Suprapubic skin (tissue), 4 donors: ENCODE measurements around the gene NLRP10. TPM values are rescaled to one million over a fixed set of nuclear protein-coding genes. Genes with fewer than 3 reads are reported as not detected.

Experiments
- DNase-seq, 2 donors: peaks; one replicate each; pipeline ENCODE4 v3.0.0-alpha.2; 2019; ENCODE audit warnings: low spot score in 2 of 2
- H3K27ac ChIP-seq: fragments of 200-600 bp; sonication (generic); one replicate; pipeline ENCODE4 v1.5.1; 2019
- H3K27me3 ChIP-seq: fragments of 200-600 bp; sonication (generic); one replicate; pipeline ENCODE4 v1.5.1; 2019
- H3K36me3 ChIP-seq: fragments of 200-600 bp; sonication (generic); one replicate; pipeline ENCODE4 v1.5.1; 2019
- H3K4me1 ChIP-seq: fragments of 200-600 bp; sonication (generic); one replicate; pipeline ENCODE4 v1.5.1; 2019
- H3K4me3 ChIP-seq: fragments of 200-600 bp; sonication (generic); one replicate; pipeline ENCODE4 v1.5.1; 2019; ENCODE audit warnings: mild to moderate bottlenecking
- H3K9me3 ChIP-seq: fragments of 200-600 bp; sonication (generic); one replicate; pipeline ENCODE4 v1.5.1; 2019
- EP300 ChIP-seq: sonication (generic); formaldehyde crosslinking; IDR thresholded peaks from one replicate; pipeline ENCODE4 v1.6.1; 2017; ENCODE audit warnings: antibody characterized with exemption
- POLR2A ChIP-seq, 2 donors: fragments of 450-650 bp; IDR thresholded peaks; one replicate each; pipeline ENCODE4 v1.6.1; 2017; ENCODE audit warnings: antibody characterized with exemption in 2 of 2, mild to moderate bottlenecking in 2 of 2, moderate library complexity in 2 of 2
- POLR2AphosphoS5 ChIP-seq, 3 donors: sonication (generic); formaldehyde crosslinking; IDR thresholded peaks; one replicate each; pipeline ENCODE4 v1.6.1; 2017; ENCODE audit warnings: antibody characterized with exemption in 3 of 3
- WGBS: methylation state at CpG from one replicate; pipeline ENCODE4 v1.1.5; 2018; 5-methylcytosine and 5-hydroxymethylcytosine counted together
- total RNA-seq, 4 donors: library from RNA; depleted of rRNA; stranded (reverse); fragments of >200 nt; gene quantifications; one replicate each; pipeline ENCODE4 v1.1.0, GENCODE V29; 2016
- TF ChIP-seq, protein P1 (sequence below), 2 donors: fragments of 200-600 bp in 1 of 2; fragments of 450-650 bp in 1 of 2; sonication (generic) in 1 of 2; IDR thresholded peaks; one replicate each; pipeline ENCODE4 v1.5.1; 2016 to 2019; ENCODE audit warnings: antibody characterized with exemption in 2 of 2, mild to moderate bottlenecking in 1 of 2, moderate library complexity in 1 of 2

Gene NLRP10
- total RNA-seq, 4 donors from 2014 or later, result 12.9 to 68.0 (median 42.4) TPM

DNA sequence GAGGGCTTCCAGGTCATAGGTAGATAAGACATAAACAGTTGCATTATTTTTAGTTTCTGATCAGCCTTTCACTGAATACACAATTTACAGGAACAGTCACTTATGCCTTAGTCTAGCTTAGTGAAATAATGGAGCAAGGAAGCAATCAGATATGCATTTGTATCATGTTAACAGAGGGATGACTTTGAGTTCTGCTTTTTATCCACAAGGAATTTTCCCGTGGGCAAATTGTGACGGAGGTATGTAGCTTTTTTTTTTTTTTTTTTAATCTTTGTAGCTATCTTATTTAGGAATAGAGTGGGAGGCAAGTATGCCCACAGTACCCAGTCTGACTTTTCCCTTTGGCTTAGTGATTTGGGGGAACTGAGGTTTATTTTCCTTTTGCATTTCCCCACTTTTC, 3.4 kb upstream of the NLRP10 start:
- no peaks in the 10 kb centered on the region for H3K27me3 ChIP-seq
- WGBS, result 31% methylated on average over 2 of the region's 2 CpGs
- no peaks in the 10 kb centered on the region for H3K4me1 ChIP-seq
- H3K9me3 ChIP-seq, result no peaks in the 10 kb centered on the region
- no peak for DNase-seq
- no peaks in the 10 kb centered on the region for H3K36me3 ChIP-seq
- no peak overlapping the region for H3K4me3 ChIP-seq
- no peak overlapping the region for H3K27ac ChIP-seq
- TF ChIP-seq, protein P1, sequence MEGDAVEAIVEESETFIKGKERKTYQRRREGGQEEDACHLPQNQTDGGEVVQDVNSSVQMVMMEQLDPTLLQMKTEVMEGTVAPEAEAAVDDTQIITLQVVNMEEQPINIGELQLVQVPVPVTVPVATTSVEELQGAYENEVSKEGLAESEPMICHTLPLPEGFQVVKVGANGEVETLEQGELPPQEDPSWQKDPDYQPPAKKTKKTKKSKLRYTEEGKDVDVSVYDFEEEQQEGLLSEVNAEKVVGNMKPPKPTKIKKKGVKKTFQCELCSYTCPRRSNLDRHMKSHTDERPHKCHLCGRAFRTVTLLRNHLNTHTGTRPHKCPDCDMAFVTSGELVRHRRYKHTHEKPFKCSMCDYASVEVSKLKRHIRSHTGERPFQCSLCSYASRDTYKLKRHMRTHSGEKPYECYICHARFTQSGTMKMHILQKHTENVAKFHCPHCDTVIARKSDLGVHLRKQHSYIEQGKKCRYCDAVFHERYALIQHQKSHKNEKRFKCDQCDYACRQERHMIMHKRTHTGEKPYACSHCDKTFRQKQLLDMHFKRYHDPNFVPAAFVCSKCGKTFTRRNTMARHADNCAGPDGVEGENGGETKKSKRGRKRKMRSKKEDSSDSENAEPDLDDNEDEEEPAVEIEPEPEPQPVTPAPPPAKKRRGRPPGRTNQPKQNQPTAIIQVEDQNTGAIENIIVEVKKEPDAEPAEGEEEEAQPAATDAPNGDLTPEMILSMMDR (IDR thresholded peaks at IDR 0.05), result no peak
- no peak for TF ChIP-seq POLR2AphosphoS5 (IDR thresholded peaks at IDR 0.05)
- no peak for TF ChIP-seq EP300

DNA sequence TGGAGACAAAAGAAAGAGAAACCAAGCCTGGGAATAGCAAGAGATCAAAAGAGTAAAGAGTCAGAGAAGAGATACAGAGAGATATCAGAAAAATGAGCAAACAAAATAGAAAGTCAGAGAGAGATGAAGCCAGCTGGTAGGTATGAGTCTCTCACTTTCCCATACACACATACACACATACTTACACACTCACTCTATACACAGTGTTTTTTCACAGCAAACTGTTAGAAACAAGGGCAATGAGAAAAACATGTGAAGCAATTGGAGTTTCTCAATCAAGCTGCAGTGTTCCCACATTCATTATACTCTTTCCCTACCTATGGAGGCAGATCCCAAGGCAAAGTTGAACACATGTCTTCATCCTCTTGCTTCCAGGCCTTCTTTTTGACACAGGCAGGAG, 2.6 kb upstream of the NLRP10 start:
- Histone ChIP-seq H3K4me1 (no peaks in the 10 kb centered on the region), H3K27ac (no peak overlapping the region)
- no peak for DNase-seq

DNA sequence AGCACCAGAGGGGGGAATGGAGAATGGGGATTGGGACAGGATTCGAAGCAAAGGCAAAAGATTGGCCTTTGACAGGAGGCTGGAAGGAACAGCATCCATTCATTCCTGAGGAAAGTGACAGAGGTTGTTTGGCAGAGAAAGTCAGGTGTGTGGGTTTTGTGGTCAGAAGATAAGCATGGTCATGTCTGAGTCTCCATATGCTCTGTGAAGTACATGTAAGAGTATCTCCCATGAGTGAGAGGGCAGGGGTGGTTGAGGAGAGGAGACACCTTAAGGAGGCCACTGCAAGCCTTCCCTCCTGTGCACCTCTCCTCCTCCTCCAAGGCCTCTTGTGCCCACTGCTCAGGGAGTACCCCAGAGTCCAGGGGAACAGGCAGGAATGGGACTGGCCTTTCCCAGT, 1.9 kb upstream of the NLRP10 start:
- DNase-seq, result no peak
- Histone ChIP-seq H3K36me3 (no peaks in the 10 kb centered on the region), H3K9me3 (no peaks in the 10 kb centered on the region), H3K4me3 (no peak overlapping the region), H3K27ac (no peak overlapping the region), H3K27me3 (no peaks in the 10 kb centered on the region), H3K4me1 (no peaks in the 10 kb centered on the region)
- TF ChIP-seq POLR2AphosphoS5 (IDR thresholded peaks at IDR 0.05) (no peak), POLR2A (IDR thresholded peaks at IDR 0.05) (no peak), EP300 (no peak)
- TF ChIP-seq, protein P1 (IDR thresholded peaks at IDR 0.05), result no peak
- WGBS, result 75% methylated on average over 1 of the region's 1 CpG

More for the DNA sequence above, 2.6 kb upstream of the NLRP10 start:
- no peak for TF ChIP-seq EP300
- no peak for TF ChIP-seq POLR2A (IDR thresholded peaks at IDR 0.05)
- TF ChIP-seq, protein P1 (IDR thresholded peaks at IDR 0.05), result no peak
- no peak for TF ChIP-seq POLR2AphosphoS5 (IDR thresholded peaks at IDR 0.05)
- Histone ChIP-seq H3K27me3 (no peaks in the 10 kb centered on the region), H3K9me3 (no peaks in the 10 kb centered on the region), H3K36me3 (no peaks in the 10 kb centered on the region), H3K4me3 (no peak overlapping the region)

DNA sequence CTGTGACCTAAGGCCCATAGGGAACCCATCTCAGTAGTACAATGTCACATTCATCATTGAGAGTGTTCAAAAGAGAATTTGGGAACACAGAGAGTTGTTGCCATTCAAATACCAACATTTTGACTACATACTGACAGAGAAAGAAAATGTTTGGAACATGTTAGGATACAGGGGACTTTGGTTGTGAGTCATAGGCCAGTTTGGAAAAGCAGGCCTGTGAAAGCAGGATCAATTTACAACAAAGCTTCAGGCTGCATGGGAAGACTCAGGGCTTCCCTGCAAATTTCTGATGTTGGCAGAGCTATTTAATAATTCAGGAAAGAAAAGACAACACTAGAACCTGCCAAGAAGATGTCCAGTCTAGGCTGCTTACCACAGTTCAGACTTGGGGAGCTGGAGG, 374 bp downstream of the NLRP10 start:
- Histone ChIP-seq H3K9me3 (no peaks in the 10 kb centered on the region), H3K4me3 (no peak overlapping the region), H3K27me3 (no peaks in the 10 kb centered on the region), H3K27ac (no peak overlapping the region), H3K4me1 (no peaks in the 10 kb centered on the region), H3K36me3 (no peaks in the 10 kb centered on the region)
- TF ChIP-seq, protein P1 (IDR thresholded peaks at IDR 0.05), result no peak
- TF ChIP-seq POLR2A (IDR thresholded peaks at IDR 0.05) (no peak), POLR2AphosphoS5 (IDR thresholded peaks at IDR 0.05) (no peak), EP300 (no peak)
- DNase-seq, result no peak

DNA sequence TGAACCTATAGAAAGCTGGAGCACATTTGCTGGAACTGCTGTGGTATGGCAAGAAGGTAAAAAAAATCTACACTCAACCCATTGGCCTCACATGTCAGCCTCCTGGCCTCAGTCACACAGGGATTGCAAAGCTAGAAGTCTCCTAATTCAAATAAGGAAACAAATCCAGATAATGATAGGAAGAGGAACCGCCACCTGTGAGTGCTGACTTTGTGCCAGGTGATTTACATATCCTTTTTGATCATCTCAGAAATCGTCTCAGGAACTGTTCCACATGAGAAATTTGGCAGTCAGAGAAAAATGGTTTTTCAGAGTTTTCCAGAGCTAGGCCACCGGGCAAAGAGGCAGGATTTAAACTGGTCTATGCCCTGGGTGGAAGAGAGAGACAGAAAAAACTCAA, 986 bp downstream of the NLRP10 start:
- no peak for DNase-seq

More for the DNA sequence above, 986 bp downstream of the NLRP10 start:
- no peaks in the 10 kb centered on the region for H3K4me1 ChIP-seq
- WGBS, result 35% methylated on average over 3 of the region's 3 CpGs
- H3K9me3 ChIP-seq, result no peaks in the 10 kb centered on the region
- H3K27ac ChIP-seq, result no peak overlapping the region
- H3K36me3 ChIP-seq, result no peaks in the 10 kb centered on the region
- TF ChIP-seq EP300, result no peak
- TF ChIP-seq, protein P1 (IDR thresholded peaks at IDR 0.05), result no peak
- TF ChIP-seq POLR2AphosphoS5 (IDR thresholded peaks at IDR 0.05), result no peak
- TF ChIP-seq POLR2A (IDR thresholded peaks at IDR 0.05), result no peak
- H3K4me3 ChIP-seq, result no peak overlapping the region
- no peaks in the 10 kb centered on the region for H3K27me3 ChIP-seq
